22Rv1 (cell line): ENCODE results near the gene PTCH1.

Experiments used
- ZFX ChIP-seq: fragments of 450-650 bp; IDR thresholded peaks from 2 replicates; pipeline ENCODE4 v1.6.1; 2017; ENCODE audit warnings: antibody characterized with exemption, borderline replicate concordance
- TF ChIP-seq, protein P1 (sequence below): fragments of 450-650 bp; IDR thresholded peaks from 2 replicates; pipeline ENCODE4 v1.5.1; 2017; ENCODE audit warnings: mild to moderate bottlenecking

DNA sequence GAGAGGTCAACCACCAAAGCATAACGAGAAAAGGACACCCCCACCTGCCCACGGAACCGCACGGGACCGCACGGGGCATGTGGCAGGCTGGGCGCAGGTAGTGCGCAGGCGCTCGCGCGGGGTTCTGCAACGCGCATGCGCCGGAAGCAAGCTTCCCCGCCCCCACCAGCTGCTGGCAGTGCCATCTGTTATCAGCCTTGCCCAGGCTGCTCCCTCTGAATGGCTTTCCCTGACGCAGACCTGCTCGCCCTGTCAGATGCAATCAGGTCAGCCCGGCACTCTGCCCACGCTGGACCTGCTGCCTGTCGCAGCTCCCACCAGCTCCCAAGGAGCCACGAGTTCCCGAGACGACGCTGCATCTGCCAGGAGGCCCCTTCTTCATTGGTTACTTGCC, 22.8 kb downstream of the PTCH1 start:
- TF ChIP-seq, protein P1, sequence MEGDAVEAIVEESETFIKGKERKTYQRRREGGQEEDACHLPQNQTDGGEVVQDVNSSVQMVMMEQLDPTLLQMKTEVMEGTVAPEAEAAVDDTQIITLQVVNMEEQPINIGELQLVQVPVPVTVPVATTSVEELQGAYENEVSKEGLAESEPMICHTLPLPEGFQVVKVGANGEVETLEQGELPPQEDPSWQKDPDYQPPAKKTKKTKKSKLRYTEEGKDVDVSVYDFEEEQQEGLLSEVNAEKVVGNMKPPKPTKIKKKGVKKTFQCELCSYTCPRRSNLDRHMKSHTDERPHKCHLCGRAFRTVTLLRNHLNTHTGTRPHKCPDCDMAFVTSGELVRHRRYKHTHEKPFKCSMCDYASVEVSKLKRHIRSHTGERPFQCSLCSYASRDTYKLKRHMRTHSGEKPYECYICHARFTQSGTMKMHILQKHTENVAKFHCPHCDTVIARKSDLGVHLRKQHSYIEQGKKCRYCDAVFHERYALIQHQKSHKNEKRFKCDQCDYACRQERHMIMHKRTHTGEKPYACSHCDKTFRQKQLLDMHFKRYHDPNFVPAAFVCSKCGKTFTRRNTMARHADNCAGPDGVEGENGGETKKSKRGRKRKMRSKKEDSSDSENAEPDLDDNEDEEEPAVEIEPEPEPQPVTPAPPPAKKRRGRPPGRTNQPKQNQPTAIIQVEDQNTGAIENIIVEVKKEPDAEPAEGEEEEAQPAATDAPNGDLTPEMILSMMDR = no peak
- no peak for TF ChIP-seq ZFX
